ENCODE results near the gene PTBP1.

Gene PTBP1

DNA sequence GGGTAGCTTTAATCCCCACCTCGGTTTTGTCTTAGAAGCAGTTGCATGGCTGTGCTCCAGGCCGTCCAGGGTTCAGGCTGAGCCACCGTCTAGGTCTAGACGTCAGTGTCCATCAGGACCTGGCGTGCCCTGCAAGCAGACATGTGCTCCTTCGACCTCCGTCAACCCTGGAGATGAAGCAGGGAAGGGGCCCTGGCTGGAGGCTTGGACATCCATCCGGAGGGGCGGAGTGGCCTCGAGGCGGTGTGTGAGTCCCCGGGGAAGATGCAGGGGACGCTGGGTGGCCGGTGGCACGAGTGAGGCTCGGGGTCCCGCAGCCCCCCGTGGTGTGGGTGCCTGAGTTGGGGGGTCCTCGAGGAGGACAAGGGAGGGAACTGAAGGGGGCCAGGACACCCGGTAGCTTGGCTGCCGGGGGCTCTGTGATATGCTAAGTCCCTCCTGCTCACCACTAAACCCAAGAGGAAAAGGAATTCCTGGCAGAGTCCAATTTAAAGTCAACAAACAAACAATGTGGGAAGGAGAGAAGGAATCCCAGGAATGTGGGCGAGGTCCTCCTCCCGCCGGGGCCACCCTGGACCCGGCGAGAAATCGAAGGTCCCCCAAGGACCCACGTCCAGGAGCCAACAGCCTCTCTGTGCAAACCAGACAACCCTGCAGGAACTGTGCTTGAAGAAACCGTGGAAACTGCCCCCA is 14.9 kb upstream of the PTBP1 start:
- no peaks in the 10 kb centered on the region for H3K27me3 ChIP-seq (ENCODE audit: control insufficient read depth in 1 of 2, insufficient read depth in 1 of 2, low read length in 2 of 2)
- no peaks in the 10 kb centered on the region for H3K9me3 ChIP-seq (ENCODE audit: control insufficient read depth, low read length)
- peak overlapping the region; percentile 85 to 100 for H2BK12ac ChIP-seq (ENCODE audit: low read length in 2 of 2)
- H2AFZ ChIP-seq (ENCODE audit: low read depth, low read length), result peak overlapping the region; percentile 77
- H3K27ac ChIP-seq (ENCODE audit: low read length, poor library complexity, severe bottlenecking), result peak overlapping the region; percentile 90
- H2BK120ac ChIP-seq (ENCODE audit: low read depth, low read length), result peak overlapping the region; percentile 94
- H3K4ac ChIP-seq (ENCODE audit: low read depth in 1 of 2, low read length in 2 of 2), result peak overlapping the region; percentile 69 to 97
- peaks cover 8% of the 10 kb centered on the region for H3K79me1 ChIP-seq (replicated peaks; ENCODE audit: low read length, poor library complexity, severe bottlenecking)
- H2BK15ac ChIP-seq (ENCODE audit: low read depth, poor library complexity, severe bottlenecking), result peak overlapping the region; percentile 77
- peak overlapping the region; percentile 93 to 98 for H3K18ac ChIP-seq (ENCODE audit: low read depth in 1 of 2, low read length in 2 of 2)
- WGBS, result 4% methylated on average over 23 of the region's 29 CpGs
- H3K4me3 ChIP-seq (ENCODE audit: insufficient read depth in 1 of 2, low read depth in 1 of 2, low read length in 2 of 2), result peak overlapping the region in 1 of 2 experiments; percentile 37
- no peak overlapping the region for H2BK5ac ChIP-seq (ENCODE audit: low read depth, low read length, poor library complexity, severe bottlenecking)
- peaks cover 28% of the 10 kb centered on the region for H3K4me1 ChIP-seq (ENCODE audit: control insufficient read depth, insufficient read depth, low read depth, low read length)
- H3K36me3 ChIP-seq (ENCODE audit: control insufficient read depth in 1 of 2, insufficient read depth in 2 of 2, low read depth in 1 of 2, low read length in 2 of 2), result no peaks in the 10 kb centered on the region
- H3K14ac ChIP-seq (ENCODE audit: low read length in 2 of 2), result peak overlapping the region in 1 of 2 experiments; percentile 97
- H3K4me2 ChIP-seq (ENCODE audit: low read length, poor library complexity, severe bottlenecking), result peak overlapping the region; percentile 70
- peak; percentile 58 for DNase-seq
- peak overlapping the region in 1 of 2 experiments; percentile 83 for H3K23ac ChIP-seq (ENCODE audit: low read length in 2 of 2)
- H2AK5ac ChIP-seq (ENCODE audit: low read length, severe bottlenecking), result peak overlapping the region; percentile 51
- H3K9ac ChIP-seq (ENCODE audit: low read length), result peak overlapping the region; percentile 41
- peak overlapping the region; percentile 93 for H4K91ac ChIP-seq (ENCODE audit: low read length)
- H4K8ac ChIP-seq (ENCODE audit: low read length), result peak overlapping the region; percentile 74

DNA sequence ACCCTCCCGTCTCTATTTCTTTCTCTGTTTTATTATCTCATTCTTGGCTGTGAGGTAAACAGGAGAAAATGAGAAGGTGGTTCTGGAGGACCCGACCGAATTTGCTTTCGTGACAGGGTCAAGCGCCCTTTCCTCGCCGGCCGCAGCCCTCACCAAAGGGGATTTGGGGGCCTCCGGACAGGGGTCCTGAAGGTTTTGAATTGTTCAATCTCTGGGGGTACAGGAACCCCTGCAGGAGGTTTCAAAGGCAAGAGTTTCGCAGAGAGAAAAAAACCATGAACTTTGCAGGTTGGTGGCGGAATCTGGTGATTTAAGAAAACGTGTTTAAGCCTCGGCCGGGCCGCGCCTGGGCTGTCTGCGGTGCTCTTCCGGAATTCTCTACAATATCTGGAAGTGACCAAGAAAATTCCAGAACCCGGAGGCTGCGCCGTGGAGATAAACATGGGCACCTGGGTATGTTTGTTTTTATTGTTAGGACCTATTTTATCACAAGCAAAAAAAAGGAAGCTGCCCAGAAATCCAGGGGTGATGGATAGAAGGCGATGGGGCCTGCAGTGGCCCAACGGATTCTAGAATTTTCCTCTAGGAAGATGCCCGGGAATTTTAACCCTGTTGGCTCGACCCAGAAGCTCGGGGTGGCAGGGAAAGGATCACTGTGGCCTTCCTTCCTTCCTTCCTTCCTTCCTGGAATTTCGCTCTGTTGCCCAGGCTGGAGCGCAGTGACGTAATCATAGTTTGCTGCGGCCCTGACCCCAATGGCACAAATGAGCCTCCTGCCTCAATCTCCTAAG is 14.2 kb upstream of the PTBP1 start:
- Histone ChIP-seq H3K4me2 (ENCODE audit: low read length, poor library complexity, severe bottlenecking) (peak overlapping the region; percentile 70), H2BK120ac (ENCODE audit: low read depth, low read length) (peak overlapping the region; percentile 94), H4K8ac (ENCODE audit: low read length) (peak overlapping the region; percentile 90), H2BK15ac (ENCODE audit: low read depth, poor library complexity, severe bottlenecking) (peak overlapping the region; percentile 80), H3K4me3 (ENCODE audit: insufficient read depth in 1 of 2, low read depth in 1 of 2, low read length in 2 of 2) (peak overlapping the region; percentile 37 to 42), H3K23ac (ENCODE audit: low read length in 2 of 2) (no peak overlapping the region), H3K18ac (ENCODE audit: low read depth in 1 of 2, low read length in 2 of 2) (peak overlapping the region; percentile 71 to 93), H3K36me3 (ENCODE audit: control insufficient read depth in 1 of 2, insufficient read depth in 2 of 2, low read depth in 1 of 2, low read length in 2 of 2) (no peaks in the 10 kb centered on the region), H4K91ac (ENCODE audit: low read length) (peak overlapping the region; percentile 89), H3K79me1 (replicated peaks; ENCODE audit: low read length, poor library complexity, severe bottlenecking) (peaks cover 11% of the 10 kb centered on the region), H3K9ac (ENCODE audit: low read length) (peak overlapping the region; percentile 41), H3K4ac (ENCODE audit: low read depth in 1 of 2, low read length in 2 of 2) (peak overlapping the region in 1 of 2 experiments; percentile 82), H3K9me3 (ENCODE audit: control insufficient read depth, low read length) (no peaks in the 10 kb centered on the region), H3K14ac (ENCODE audit: low read length in 2 of 2) (peak overlapping the region; percentile 18 to 57), H3K27ac (ENCODE audit: low read length, poor library complexity, severe bottlenecking) (peak overlapping the region; percentile 90), H2AFZ (ENCODE audit: low read depth, low read length) (no peak overlapping the region), H3K27me3 (ENCODE audit: control insufficient read depth in 1 of 2, insufficient read depth in 1 of 2, low read length in 2 of 2) (no peaks in the 10 kb centered on the region), H2AK5ac (ENCODE audit: low read length, severe bottlenecking) (peak overlapping the region; percentile 90), H2BK12ac (ENCODE audit: low read length in 2 of 2) (peak overlapping the region; percentile 59 to 66), H3K4me1 (ENCODE audit: control insufficient read depth, insufficient read depth, low read depth, low read length) (peaks cover 29% of the 10 kb centered on the region), H2BK5ac (ENCODE audit: low read depth, low read length, poor library complexity, severe bottlenecking) (peak overlapping the region; percentile 94)
- WGBS, result 54% methylated on average over 29 of the region's 30 CpGs
- DNase-seq, result peak; percentile 47

DNA sequence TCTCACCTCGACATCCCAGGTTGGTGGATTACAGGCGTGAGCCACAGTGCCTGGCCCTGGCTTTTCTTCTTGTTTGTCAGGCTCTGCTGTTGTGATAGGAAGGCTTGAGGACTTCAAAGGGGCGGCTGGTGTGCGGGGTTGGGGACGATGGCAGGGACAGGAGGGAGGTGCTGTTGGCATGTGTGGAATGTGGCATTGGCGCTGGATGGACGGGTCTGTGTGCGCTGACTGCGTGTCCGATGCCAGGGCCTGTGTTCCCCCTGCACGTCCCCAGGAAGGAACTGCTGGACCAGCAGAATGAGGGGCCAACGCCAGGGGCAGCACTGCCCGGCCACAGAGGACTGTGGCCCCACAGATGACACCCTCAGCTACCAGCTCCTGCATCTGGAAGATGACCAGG is 12.7 kb upstream of the PTBP1 start:
- Histone ChIP-seq H3K9me3 (ENCODE audit: control insufficient read depth, low read length) (no peaks in the 10 kb centered on the region), H3K4ac (ENCODE audit: low read depth in 1 of 2, low read length in 2 of 2) (peak overlapping the region in 1 of 2 experiments; percentile 82), H3K4me2 (ENCODE audit: low read length, poor library complexity, severe bottlenecking) (peak overlapping the region; percentile 43), H3K23ac (ENCODE audit: low read length in 2 of 2) (no peak overlapping the region), H3K27me3 (ENCODE audit: control insufficient read depth in 1 of 2, insufficient read depth in 1 of 2, low read length in 2 of 2) (no peaks in the 10 kb centered on the region), H2BK15ac (ENCODE audit: low read depth, poor library complexity, severe bottlenecking) (no peak overlapping the region), H3K79me1 (replicated peaks; ENCODE audit: low read length, poor library complexity, severe bottlenecking) (peaks cover 11% of the 10 kb centered on the region), H2AFZ (ENCODE audit: low read depth, low read length) (no peak overlapping the region), H4K8ac (ENCODE audit: low read length) (peak overlapping the region; percentile 57), H3K9ac (ENCODE audit: low read length) (no peak overlapping the region), H3K36me3 (ENCODE audit: control insufficient read depth in 1 of 2, insufficient read depth in 2 of 2, low read depth in 1 of 2, low read length in 2 of 2) (no peaks in the 10 kb centered on the region), H2AK5ac (ENCODE audit: low read length, severe bottlenecking) (peak overlapping the region; percentile 95), H3K4me3 (ENCODE audit: insufficient read depth in 1 of 2, low read depth in 1 of 2, low read length in 2 of 2) (peak overlapping the region in 1 of 2 experiments; percentile 20), H3K27ac (ENCODE audit: low read length, poor library complexity, severe bottlenecking) (no peak overlapping the region), H2BK5ac (ENCODE audit: low read depth, low read length, poor library complexity, severe bottlenecking) (no peak overlapping the region), H3K18ac (ENCODE audit: low read depth in 1 of 2, low read length in 2 of 2) (peak overlapping the region; percentile 24 to 84), H4K91ac (ENCODE audit: low read length) (peak overlapping the region; percentile 91), H3K14ac (ENCODE audit: low read length in 2 of 2) (peak overlapping the region in 1 of 2 experiments; percentile 59), H3K4me1 (ENCODE audit: control insufficient read depth, insufficient read depth, low read depth, low read length) (peaks cover 35% of the 10 kb centered on the region), H2BK12ac (ENCODE audit: low read length in 2 of 2) (peak overlapping the region; percentile 28 to 95), H2BK120ac (ENCODE audit: low read depth, low read length) (no peak overlapping the region)
- WGBS, result 95% methylated on average over 13 of the region's 13 CpGs
- DNase-seq, result no peak

DNA sequence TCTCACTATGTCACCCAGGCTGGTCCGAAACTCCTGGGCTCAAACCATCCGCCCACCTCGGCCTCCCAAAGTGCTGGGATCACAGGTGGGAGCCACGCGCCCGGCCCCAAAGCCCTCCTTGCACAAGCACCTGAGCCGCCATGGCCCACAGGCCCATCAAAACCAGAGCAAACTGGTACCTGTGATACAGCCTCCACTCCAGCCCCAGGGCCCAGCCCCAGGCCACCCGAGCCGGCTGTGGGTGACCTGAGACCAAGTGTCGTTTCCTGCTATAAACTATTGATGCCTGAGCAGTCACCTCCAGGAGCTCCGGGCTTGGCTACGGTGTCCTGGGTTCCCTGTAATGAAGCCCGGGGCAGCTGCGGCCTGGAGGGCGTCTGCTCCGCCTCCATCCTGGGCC is 9.7 kb upstream of the PTBP1 start:
- H3K18ac ChIP-seq (ENCODE audit: low read depth in 1 of 2, low read length in 2 of 2), result no peak overlapping the region

More for the DNA sequence above, 9.7 kb upstream of the PTBP1 start:
- Histone ChIP-seq H2BK15ac (ENCODE audit: low read depth, poor library complexity, severe bottlenecking) (no peak overlapping the region), H3K23ac (ENCODE audit: low read length in 2 of 2) (no peak overlapping the region), H2AFZ (ENCODE audit: low read depth, low read length) (no peak overlapping the region), H3K79me1 (replicated peaks; ENCODE audit: low read length, poor library complexity, severe bottlenecking) (peaks cover 9% of the 10 kb centered on the region), H4K91ac (ENCODE audit: low read length) (peak overlapping the region; percentile 45), H3K4me3 (ENCODE audit: insufficient read depth in 1 of 2, low read depth in 1 of 2, low read length in 2 of 2) (no peak overlapping the region), H4K8ac (ENCODE audit: low read length) (peak overlapping the region; percentile 68), H3K4me2 (ENCODE audit: low read length, poor library complexity, severe bottlenecking) (no peak overlapping the region), H3K4me1 (ENCODE audit: control insufficient read depth, insufficient read depth, low read depth, low read length) (peaks cover 35% of the 10 kb centered on the region), H3K27ac (ENCODE audit: low read length, poor library complexity, severe bottlenecking) (no peak overlapping the region), H3K9me3 (ENCODE audit: control insufficient read depth, low read length) (no peaks in the 10 kb centered on the region), H3K36me3 (ENCODE audit: control insufficient read depth in 1 of 2, insufficient read depth in 2 of 2, low read depth in 1 of 2, low read length in 2 of 2) (no peaks in the 10 kb centered on the region), H2AK5ac (ENCODE audit: low read length, severe bottlenecking) (peak overlapping the region; percentile 43), H3K9ac (ENCODE audit: low read length) (no peak overlapping the region), H2BK12ac (ENCODE audit: low read length in 2 of 2) (peak overlapping the region in 1 of 2 experiments; percentile 47), H3K4ac (ENCODE audit: low read depth in 1 of 2, low read length in 2 of 2) (peak overlapping the region in 1 of 2 experiments; percentile 50), H3K27me3 (ENCODE audit: control insufficient read depth in 1 of 2, insufficient read depth in 1 of 2, low read length in 2 of 2) (no peaks in the 10 kb centered on the region), H2BK120ac (ENCODE audit: low read depth, low read length) (no peak overlapping the region), H3K14ac (ENCODE audit: low read length in 2 of 2) (no peak overlapping the region), H2BK5ac (ENCODE audit: low read depth, low read length, poor library complexity, severe bottlenecking) (no peak overlapping the region)
- no peak for DNase-seq
- WGBS, result 74% methylated on average over 16 of the region's 16 CpGs

Measured in mesenchymal stem cell (in vitro differentiated cells and primary cell).